Inflammatory macrophage (primary cell): ENCODE results near the gene ZNF785.
A peak's percentile ranks its signal among the peaks of the same experiment; 100 is the strongest.

ENCODE experiments used
- DNase-seq, 2 donors: peaks; one replicate each; pipeline ENCODE4 v3.0.0-alpha.2; 2020 to 2022
- total RNA-seq, 18 experiments: gene quantifications; one replicate each; lab custom pipeline; 2026; ENCODE audit warnings: mixed read lengths in 6 of 18, inconsistent platforms in 2 of 18; lab: John Stamatoyannopoulos, UW

ZNF785 gene
- total RNA-seq: 0.40 to 5.8 (median 2.8) reads per million in 18 experiments

DNA sequence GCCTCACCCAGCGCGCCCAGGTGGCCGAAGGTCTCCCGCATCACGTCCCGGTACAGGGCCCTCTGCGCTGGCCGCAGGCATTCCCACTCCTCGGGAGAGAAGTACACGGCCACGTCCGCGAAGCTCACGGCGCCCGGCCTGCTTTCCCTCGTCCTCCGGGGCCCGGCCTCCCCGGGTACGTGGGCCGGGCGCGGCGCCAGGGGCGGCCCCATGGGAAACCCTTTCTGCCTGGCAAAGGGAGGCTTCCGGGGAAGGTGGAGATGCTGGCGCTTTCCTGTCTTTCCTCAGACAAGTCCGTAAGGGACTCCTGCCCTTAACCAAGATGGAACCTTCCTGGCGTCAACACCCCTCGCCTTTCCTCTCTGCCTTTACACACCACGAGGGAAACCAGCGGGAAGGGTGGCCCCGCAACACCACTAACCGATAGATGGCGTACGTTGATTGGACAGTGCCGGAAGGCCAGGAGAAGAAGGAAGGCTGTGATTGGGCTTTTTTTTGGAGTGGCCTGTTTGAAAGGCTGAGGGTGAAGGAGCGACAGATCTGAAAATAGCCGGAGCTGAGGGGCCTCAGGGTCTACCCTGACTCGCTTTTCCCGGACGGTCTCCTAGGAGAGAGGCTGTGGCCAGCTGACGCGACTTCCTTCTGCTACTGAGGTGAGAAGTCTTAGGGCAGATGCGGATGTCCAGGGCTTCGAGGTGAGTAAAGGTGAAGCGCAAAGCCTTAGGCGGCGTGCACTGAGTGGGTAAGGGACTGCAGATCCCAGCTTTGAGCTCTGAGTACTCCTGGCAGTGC, at the start of gene ZNF785:
Gene ZNF785, minus strand, starts transcription at position 298 of the 792 bp plus-strand sequence. Its CDS starts 86 bp downstream, at position 212.
- peak; percentile 97 to 98 for DNase-seq

DNA sequence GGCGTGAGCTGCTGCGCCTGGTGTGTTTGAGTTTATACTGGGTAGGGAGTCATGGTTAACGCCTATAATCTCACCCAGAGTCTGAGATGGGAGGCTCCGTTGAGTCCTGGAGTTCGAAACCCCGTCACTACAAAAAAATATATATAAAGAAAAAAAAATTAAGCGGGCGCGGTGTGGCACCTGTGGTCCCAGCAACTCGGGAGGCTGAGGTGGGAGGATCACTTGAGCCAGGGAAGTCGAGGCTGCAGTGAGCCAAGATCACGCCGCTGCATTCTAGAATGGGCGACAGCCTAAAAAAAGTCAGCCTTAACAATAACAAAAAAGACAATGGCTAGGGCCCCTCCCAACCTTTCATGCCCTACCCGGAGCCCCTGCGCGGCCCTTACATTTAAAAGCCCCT, 48.0 kb upstream of the ZNF785 start:
- no peak for DNase-seq

DNA sequence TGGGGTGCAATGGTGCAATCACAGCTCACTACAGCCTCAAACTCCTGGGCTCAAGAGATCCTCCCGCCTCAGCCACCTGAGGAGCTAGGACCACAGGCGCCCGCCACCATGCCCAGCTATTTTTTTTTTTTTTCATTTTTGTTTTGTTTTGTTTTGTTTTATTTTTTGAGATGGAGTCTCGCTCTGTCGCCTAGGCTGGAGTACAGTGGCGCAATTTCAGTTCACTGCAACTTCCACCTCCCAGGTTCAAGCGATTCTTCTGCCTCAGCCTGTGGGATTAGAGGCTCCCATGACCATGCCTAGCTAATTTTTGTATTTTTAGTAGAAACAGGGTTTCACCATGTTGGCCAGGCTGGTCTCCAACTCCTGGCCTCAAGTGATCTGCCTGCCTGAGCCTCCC, 47.0 kb upstream of the ZNF785 start:
- DNase-seq: peak in 1 of 2 donors; percentile 20

DNA sequence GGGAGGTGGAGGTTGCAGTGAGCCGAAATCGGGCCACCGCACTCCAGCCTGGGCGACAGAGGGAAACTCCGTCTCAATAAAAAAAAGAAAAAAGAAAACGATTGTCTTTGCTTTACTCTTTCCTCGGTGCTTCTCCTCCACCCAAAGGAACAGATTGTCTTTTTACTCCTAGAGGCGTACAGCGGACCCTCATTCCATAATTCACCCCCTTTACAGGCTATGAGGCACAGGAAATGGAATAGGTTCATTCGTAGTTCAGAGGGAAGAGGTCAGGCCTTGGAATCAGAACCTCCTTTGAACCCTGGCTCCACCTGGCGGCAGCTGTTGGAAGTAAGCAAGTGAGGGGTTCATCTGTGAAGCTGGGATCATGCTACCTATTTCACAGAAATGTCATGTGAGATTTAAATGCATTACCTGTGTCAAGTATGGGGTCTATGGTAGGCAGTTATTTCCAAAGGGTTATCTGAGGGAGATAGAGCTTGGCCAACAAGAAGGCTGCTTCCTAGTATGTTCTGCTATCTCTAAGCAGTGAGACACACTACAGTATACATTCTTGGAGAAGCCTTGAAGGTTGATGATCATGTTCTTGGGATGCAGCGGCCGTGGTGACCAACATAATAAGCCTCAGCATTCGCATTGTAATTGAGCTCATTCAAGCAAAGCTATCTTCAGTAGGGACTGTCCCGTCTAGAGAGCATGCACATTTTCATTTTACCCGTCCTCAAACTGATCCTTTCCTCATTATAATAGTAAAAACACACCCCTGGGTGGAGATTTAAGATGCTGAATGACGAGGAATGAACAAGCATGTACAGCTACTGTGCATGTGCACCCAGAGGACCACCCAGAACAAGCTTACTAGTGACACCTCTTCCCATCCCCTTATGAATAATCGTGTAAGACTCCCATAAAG, 43.4 kb upstream of the ZNF785 start:
- DNase-seq: peak; percentile 81 to 84

DNA sequence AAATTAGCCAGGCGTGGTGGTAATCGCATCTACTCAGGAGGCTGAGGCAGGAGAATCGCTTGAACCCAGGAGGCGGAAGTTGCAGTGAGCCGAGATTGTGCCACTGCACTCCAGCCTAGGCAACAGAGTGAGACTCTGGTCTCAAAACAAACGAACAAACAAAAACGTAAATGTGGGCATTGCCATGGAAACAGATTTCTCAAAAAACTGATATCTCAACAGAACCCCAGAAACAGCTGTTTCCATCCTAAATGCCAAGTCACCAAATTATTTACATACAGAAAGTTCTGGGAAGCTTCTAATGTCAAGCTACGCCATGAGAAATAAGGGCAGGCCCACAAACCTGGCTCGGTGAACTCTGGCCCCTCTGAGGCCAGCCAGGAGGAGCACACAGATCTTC, 40.7 kb upstream of the ZNF785 start:
- no peak for DNase-seq

DNA sequence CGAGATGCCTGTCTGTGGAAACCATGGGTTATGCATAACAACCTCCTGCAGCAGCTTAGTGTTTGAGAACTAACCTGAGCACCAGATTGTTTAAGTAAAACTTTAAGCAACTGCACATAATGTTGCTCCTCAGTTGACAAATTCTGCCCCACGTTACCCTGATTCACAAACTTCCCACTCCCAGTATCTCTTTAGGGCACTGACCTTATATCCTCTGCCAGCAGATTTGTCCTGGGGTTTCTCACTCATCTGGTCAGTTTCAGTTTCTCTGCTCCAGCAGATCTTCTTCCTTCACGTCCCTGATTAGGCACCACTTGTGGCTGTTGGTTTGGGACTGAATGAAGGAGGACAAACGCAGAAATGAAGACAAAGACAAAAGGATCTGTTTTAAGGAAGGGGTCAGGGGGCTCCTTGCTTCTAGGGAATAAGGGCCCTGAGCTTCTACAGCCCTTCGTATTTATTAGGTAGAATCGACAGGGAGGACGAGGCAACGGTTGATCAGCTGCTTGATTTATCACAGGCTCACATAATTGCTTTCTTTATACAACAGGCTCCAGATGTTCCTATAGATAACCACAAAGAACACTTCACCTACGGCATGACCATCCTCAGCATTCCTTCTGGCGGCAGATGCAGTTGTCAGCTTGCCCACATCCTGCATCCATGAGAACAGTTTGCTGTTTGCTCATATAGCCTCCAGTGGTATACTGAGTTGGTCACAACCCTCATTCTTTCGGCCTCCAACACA, 38.2 kb upstream of the ZNF785 start:
- DNase-seq: peak; percentile 7 to 65

DNA sequence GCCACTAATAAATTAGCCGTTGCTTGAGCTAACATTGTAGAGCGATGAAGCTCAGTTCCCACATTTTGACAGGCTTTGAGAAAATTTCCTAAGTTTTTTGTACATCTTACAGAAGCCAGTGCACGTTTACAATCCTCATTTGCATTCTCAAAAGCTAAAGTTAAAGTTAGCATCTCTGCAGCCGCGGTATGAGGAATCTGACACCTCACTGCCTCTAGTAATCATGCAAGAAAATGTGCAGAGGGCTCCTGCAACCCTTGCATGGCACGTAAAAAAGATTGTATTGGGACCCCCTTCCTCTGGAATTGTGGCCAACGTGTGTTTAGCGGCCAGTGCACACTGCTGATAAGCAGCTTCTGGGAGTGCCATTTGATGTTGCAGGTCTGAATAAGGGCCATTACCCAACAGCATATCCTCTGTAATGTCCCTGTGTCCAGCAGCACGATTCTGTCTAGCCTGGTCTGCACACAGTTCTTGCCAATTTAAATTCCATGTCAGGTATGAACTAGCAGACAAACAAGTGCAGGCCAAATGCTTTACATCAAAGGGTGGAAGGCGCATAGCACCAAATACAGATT, 37.0 kb upstream of the ZNF785 start:
- DNase-seq: no peak

DNA sequence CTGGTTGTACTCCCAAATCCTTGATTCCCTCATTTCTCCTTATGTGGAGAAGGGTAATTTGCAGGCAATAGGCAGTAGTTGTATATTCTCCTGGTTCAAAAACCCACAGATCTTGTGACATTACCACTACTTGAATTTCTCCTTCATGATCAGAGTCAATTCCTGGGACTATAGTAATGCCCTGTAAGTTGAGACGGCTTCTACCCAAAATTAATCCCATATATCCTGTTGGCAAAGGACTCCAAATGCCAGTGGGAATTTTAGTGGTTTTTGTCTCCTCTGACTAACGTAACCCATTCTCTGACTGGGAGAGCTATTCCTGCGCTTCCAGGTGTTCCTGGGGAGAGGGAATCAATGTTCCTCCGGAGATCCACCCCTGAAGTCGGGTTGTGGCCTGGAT, 36.3 kb upstream of the ZNF785 start:
- DNase-seq: no peak

DNA sequence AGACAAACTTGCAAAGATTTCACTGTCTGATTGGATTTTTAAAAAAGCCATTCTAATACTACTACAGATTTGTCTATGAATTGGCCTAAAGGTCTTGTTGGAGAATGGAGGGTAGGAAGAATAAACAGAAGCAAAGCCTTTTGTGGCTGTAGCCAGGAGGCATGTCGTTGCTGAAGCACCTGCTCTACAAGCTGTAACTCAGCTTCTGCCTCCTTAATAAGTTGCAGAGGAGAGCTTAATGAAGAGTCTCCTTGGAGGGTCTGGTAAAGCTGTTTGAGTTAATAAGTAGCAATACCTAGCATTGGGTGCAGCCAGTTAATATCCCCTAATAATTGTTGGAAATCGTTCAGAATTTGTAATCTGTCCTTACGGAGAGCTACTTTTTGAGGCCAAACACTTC, 34.7 kb upstream of the ZNF785 start:
- no peak for DNase-seq

DNA sequence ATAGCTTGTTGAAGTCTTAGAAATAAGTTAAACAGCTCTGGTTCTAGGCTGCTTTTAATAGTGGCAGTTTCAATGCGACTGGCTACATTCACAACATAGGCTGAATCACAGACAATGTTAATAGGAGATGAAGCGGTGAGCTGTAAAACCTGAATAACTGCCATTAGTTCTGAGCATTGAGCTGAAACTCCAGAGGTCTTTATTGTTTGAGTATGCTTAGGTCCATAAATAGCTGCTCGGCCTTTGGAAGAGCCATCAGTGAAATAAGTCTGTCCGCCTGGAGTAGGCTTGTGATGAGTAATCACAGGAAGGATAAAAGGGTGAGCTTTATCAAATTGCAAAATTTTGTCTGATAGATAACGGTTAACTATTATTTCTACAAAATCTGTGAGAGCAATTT, 34.1 kb upstream of the ZNF785 start:
- DNase-seq: no peak

DNA sequence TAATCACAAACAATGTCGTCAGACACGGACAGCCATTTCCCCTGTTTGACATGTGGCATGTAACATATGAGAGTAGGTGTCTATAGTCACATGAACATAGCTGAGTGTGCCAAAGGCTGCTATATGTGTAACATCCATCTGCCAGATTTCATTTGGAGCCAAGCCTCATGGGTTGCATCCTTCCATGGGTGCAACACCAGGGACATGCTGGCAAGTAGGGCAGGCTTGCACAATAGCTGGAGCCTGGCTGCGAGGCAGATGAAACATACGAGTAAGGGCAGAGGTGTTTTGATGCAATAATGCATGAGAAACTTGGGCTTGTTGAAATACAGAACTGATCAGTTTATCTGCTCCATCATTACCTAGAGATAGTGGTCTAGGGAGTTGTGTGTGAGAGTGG, 33.7 kb upstream of the ZNF785 start:
- peak; percentile 5 to 51 for DNase-seq

DNA sequence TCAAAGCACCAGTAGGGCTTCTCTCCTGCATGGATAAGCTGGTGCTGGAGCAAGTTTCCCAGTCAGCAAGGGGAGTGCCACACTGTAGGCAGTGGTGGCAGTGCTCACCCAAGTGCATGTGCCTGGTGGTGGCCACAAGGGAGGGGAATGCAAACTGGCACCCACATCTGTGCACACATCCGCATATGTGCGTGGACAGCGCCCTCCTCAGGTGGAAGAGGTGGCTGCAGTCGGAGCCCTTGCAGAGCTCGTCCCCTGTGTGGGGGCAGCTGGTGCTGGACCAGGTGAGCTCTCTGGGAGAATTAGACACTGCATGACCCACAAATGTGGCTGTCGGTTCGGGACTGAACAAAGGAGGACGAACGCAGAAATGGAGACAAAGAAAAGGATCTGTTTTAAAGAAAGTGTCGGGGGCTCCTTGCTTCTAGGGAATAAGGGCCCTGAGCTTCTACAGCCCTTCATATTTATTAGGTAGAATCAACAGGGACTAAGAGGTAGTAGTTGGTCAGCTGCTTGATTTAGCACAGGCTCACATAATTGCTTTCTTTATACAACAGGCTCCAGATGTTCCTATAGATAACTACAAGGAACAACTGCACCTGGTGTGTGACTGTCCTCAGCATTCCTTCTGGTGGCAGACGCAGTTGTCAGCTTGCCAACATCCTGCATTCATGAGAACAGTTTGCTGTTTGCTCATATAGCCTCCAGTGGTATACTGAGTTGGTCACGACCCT, 30.0 kb upstream of the ZNF785 start:
- DNase-seq: peak; percentile 81 to 83

DNA sequence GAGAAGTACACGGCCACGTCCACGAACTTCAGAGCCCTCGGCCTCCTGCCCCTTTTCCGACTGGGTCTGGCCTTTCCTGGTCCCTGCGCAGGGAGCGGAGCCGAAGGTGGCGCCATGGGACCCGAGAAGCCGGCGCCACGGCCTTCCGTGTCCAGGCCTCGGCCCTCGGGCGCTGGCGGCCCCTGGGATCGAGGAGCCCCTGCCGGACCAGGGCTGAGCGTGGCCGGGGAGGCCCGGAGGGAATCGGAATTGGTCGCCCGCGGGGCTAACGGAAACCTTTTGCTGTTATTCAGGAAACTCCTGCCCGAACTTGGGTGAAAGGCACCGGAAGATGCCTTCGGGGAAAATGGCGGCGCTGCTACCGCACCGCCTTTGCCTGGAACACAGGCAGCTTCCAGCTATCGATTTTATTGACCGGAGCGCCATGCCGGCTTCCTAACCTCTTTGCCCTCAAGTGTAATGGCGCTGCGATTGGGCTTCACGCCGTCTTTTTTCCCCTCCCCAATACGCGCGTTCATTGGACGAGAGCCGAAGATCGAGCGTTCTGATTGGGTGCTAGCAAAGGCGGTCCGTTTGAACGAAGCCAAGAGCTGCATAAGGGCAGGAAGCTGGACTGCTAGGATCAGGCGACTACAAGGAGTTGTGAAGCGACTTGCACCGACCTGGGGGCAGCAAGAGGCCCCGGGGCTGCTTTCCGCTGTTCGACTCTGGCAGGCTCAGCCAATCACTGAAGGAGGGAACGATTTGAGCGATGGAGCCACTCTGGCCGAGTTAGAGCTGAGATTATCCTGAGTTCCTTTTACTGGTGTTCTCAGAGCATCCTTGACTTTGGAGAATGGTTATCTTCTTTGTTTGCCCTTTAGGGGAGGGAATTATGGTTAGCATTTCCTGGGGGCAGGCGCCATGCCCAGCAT, 24.7 kb upstream of the ZNF785 start, which contains the start of gene ZNF689:
Gene ZNF689, minus strand, starts transcription at position 464 of the 914 bp plus-strand sequence. Its CDS starts 348 bp downstream, at position 116.
- DNase-seq: peak; percentile 97 to 98

DNA sequence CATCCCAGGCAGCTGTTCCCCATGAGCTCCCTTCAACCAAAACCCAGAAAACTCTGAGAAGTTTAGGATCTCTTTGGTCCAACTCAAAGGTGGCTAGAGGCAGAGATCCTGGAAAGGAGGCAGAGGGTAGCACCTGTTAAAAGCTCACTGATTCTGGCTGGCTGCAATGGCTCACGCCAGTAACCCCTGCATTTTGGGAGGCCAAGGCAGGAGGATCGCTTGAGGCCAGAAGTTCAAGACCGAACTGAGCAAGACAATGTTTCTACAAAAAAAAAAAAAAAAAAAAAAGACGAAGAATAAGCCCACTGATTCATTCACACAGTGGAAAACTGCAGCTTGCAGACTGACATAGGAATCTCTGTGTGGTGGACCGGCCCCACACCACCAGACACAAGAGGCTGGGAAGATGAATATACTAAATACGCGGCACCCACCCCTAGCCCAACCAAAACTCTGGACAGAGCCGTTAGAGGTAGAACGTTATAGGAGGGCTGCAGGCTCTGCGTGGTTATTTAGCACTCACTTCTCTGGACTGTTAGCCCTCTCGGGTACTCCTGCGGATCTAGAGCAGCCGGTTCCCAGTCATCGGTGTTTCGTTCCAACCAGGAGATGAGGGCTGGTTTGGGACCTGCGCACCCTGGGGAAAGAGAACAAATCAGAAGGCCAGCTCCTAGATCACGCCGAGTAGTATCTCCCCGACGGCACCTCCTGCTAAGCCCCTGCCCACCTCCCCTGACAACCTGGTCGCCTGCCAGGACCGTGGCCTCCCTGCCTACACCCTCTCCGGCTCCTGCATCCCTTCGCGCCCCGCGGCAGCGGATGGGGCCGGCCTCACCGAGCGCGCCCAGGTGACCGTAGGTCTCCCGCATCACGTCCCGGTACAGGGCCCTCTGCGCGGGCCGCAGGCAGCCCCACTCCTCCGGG, 23.8 kb upstream of the ZNF785 start:
- no peak for DNase-seq

DNA sequence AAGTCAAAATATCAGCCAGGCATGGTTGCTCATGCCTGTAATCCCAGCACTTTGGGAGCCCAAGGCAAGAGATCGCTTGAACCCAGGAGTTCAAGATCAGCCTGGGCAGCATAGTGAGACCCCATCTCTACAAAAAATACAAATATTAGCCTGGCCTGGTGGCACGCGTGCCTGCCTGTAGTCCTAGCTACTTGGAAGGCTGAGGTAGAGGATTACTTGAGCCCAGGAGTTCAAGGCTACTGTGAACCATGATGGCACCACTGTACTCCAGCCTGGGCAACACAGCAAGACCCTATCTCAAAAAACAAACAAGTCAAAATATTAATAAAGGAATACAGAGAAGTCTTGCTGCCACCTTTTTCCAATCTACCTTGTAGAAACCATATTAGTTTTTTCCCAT, 20.5 kb upstream of the ZNF785 start:
- no peak for DNase-seq

DNA sequence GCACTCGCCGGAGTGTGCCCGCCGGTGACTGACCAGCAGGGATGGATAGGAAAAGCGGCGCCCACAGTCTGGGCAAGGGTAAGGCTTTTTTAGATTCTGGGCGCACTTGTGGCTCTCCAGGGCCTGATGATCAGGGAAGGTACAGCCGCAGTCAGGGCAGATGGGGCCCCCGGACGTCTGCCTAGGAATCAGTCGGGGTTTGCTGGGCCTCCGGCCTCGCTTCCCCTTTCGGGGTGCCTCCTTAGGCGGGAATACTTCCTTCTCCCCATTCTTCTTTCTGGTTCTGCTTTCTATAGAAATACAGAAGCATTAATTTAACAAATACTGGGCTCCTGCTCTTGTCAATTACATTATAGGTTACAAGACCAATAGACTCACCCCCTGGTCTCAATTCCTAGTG, 19.7 kb upstream of the ZNF785 start:
- DNase-seq: peak; percentile 56 to 69

DNA sequence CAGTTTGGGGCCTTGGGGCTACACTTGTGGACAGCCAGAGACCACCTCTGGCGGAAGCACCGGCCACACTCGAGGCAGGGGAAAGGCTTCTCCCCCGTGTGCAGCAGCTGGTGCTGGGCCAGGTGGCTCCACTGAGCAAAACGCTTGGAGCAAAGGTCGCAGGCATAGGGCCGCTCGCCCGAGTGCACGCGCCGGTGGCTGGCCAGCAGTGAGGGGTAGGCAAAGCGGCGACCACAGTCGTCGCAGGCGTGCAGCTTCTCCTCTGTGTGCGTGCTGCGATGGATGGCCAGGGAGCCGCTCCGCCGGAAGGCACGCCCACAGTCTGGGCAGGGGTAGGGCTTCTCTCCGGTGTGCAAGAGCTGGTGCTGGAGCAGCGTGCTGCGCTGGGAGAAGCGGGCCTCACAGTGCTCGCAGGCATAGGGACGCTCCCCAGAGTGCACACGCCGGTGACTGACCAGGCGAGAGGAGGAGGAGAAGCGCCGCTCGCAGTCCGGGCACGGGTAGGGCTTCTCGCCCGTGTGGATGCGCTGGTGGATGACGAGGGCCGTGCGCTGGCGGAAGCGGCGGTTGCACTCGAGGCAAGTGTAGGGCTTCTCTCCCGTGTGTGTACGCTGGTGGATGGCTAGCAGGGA, 18.9 kb upstream of the ZNF785 start:
- DNase-seq: no peak

DNA sequence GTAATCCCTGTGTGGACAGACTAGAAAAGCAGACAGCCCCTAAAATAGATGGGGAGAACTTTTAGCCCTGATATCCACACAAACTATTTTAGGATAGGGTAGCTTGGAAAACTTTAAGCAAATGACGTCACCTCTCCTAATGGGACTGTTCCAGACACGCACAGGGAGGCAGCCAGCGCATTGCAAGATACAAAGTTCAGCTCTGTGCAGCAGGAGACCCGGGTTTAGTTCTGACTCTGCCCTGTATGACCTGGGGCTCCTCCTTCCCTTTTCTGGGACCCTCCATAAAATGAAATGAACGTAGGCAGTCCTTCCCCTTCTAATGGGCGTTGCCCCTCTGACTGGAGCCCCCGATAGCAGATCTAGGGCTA, 18.4 kb upstream of the ZNF785 start:
- DNase-seq: no peak
